ENCODE measurements around the gene TMEM208.

GRCh38 chr16:67277999-67278772 lies 51.3 kb downstream of the TMEM208 start:
- no peak for TF ChIP-seq EZH2phosphoT487 (IDR thresholded peaks at IDR 0.05; ENCODE audit: borderline replicate concordance, low read depth)
- no peak for TF ChIP-seq SMC3 (IDR thresholded peaks at IDR 0.05; ENCODE audit: low read depth, low read length)
- TF ChIP-seq CTCF (IDR thresholded peaks at IDR 0.05), result no peak
- peak; percentile 91 for TF ChIP-seq NFIC (IDR thresholded peaks at IDR 0.05; ENCODE audit: borderline replicate concordance)

Measured in SK-N-SH (cell line).